Measurements from ENCODE around the gene IMMP2L. TPM values are rescaled to one million over a fixed set of nuclear protein-coding genes. Genes with fewer than 3 reads are reported as not detected.

IMMP2L gene
- total and polyA plus RNA-seq, 2 experiments from 2014 or later: 10.1 to 10.4 TPM

GRCh38 chr7:110685899-110686298, 876.4 kb downstream of the IMMP2L start:
- in situ Hi-C loops (cut with MboI): no loop called here
- Histone ChIP-seq H3K4me1 (ENCODE audit: insufficient read depth) (no peaks in the 10 kb centered on the region), H3K9me3 (ENCODE audit: low read depth) (no peaks in the 10 kb centered on the region), H3K9me2 (ENCODE audit: insufficient read depth) (no peaks in the 10 kb centered on the region), H3K4me3 (no peak overlapping the region), H3K27me3 (replicated peaks; ENCODE audit: insufficient read depth) (no peaks in the 10 kb centered on the region), H3K4me2 (ENCODE audit: unreplicated experiment) (no peak overlapping the region), H3K9ac (no peak overlapping the region), H4K20me1 (ENCODE audit: insufficient read depth) (no peaks in the 10 kb centered on the region), H3F3A (ENCODE audit: insufficient read depth) (no peaks in the 10 kb centered on the region), H2AFZ (no peak overlapping the region), H3K79me2 (ENCODE audit: insufficient read depth) (no peaks in the 10 kb centered on the region), H3K27ac (no peak overlapping the region), H3K36me3 (ENCODE audit: low read depth) (no peaks in the 10 kb centered on the region)
- no peak for TF ChIP-seq EZH2phosphoT487 (IDR thresholded peaks at IDR 0.05; ENCODE audit: insufficient read depth, low read depth)
- no peak for DNase-seq

- Histone ChIP-seq H3K9ac (no peak overlapping the region), H3K4me1 (ENCODE audit: insufficient read depth) (no peaks in the 10 kb centered on the region), H3K27me3 (replicated peaks; ENCODE audit: insufficient read depth) (no peaks in the 10 kb centered on the region), H3K79me2 (ENCODE audit: insufficient read depth) (no peaks in the 10 kb centered on the region), H3K4me2 (ENCODE audit: unreplicated experiment) (no peak overlapping the region), H3K9me2 (ENCODE audit: insufficient read depth) (no peaks in the 10 kb centered on the region), H3K27ac (no peak overlapping the region), H3K36me3 (ENCODE audit: low read depth) (no peaks in the 10 kb centered on the region), H3K9me3 (ENCODE audit: low read depth) (no peaks in the 10 kb centered on the region), H2AFZ (no peak overlapping the region), H3K4me3 (no peak overlapping the region), H4K20me1 (ENCODE audit: insufficient read depth) (no peaks in the 10 kb centered on the region), H3F3A (ENCODE audit: insufficient read depth) (no peaks in the 10 kb centered on the region)
- 25 to 35% methylated on average over 1 of the region's 1 CpG for WGBS, 2 experiments (ENCODE audit: low coverage in 1 of 2, low lambda C conversion rate in 2 of 2, missing lambda C conversion rate in 2 of 2)
- no peak for TF ChIP-seq EZH2phosphoT487 (IDR thresholded peaks at IDR 0.05; ENCODE audit: insufficient read depth, low read depth)
- TF ChIP-seq EZH2 (IDR thresholded peaks at IDR 0.05; ENCODE audit: insufficient read depth, poor library complexity, severe bottlenecking): no peak
- in situ Hi-C loops (cut with MboI): no loop called here
- DNase-seq: no peak
Measured at GRCh38 chr7:110681941-110682340, 880.4 kb downstream of the IMMP2L start.

GRCh38 chr7:110677405-110677804, 884.9 kb downstream of the IMMP2L start:
- Histone ChIP-seq H3K79me2 (ENCODE audit: insufficient read depth) (no peaks in the 10 kb centered on the region), H3K27ac (no peak overlapping the region), H3K4me3 (no peak overlapping the region), H3K4me2 (ENCODE audit: unreplicated experiment) (no peak overlapping the region), H3K4me1 (ENCODE audit: insufficient read depth) (no peaks in the 10 kb centered on the region), H3K36me3 (ENCODE audit: low read depth) (no peaks in the 10 kb centered on the region), H3K9me2 (ENCODE audit: insufficient read depth) (no peaks in the 10 kb centered on the region), H3K27me3 (replicated peaks; ENCODE audit: insufficient read depth) (no peaks in the 10 kb centered on the region), H3K9ac (no peak overlapping the region), H3F3A (ENCODE audit: insufficient read depth) (no peaks in the 10 kb centered on the region), H2AFZ (no peak overlapping the region), H4K20me1 (ENCODE audit: insufficient read depth) (no peaks in the 10 kb centered on the region), H3K9me3 (ENCODE audit: low read depth) (no peaks in the 10 kb centered on the region)
- TF ChIP-seq EZH2phosphoT487 (IDR thresholded peaks at IDR 0.05; ENCODE audit: insufficient read depth, low read depth) (no peak), EZH2 (IDR thresholded peaks at IDR 0.05; ENCODE audit: insufficient read depth, poor library complexity, severe bottlenecking) (no peak)
- DNase-seq: no peak
- 23 to 27% methylated on average over 5 of the region's 5 CpGs for WGBS, 2 experiments (ENCODE audit: low coverage in 1 of 2, low lambda C conversion rate in 2 of 2, missing lambda C conversion rate in 2 of 2)
- in situ Hi-C loops (cut with MboI): no loop called here

DNA sequence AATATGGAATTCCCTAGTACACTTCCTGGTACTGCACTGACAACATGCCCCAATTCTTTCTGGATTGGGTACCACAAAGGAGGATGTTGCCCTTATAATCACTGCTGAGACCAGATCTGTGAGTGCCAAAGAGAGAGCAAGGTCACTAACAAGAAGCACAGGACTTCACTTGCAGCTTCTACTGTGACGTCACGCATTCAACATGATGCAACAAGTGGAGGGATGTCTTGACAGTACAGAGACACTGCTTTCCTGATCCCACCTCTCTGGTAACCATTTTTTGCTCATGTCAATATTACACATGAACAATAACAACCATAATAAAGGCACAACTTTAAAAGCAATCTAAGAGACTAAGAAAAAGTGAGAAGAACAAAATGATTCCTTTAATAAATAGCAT, 885.5 kb downstream of the IMMP2L start:
- no peak overlapping the region for H3K9ac ChIP-seq
- H3K27me3 ChIP-seq (replicated peaks; ENCODE audit: insufficient read depth): no peaks in the 10 kb centered on the region
- H3K4me1 ChIP-seq (ENCODE audit: insufficient read depth): no peaks in the 10 kb centered on the region
- H3F3A ChIP-seq (ENCODE audit: insufficient read depth): no peaks in the 10 kb centered on the region
- H3K27ac ChIP-seq: no peak overlapping the region
- in situ Hi-C loops (cut with MboI): no loop called here
- no peaks in the 10 kb centered on the region for H3K9me3 ChIP-seq (ENCODE audit: low read depth)
- no peaks in the 10 kb centered on the region for H3K79me2 ChIP-seq (ENCODE audit: insufficient read depth)
- no peak for DNase-seq
- WGBS, 2 experiments (ENCODE audit: low coverage in 1 of 2, low lambda C conversion rate in 2 of 2, missing lambda C conversion rate in 2 of 2): 36 to 49% methylated on average over 2 of the region's 2 CpGs
- H3K4me3 ChIP-seq: no peak overlapping the region
- H3K4me2 ChIP-seq (ENCODE audit: unreplicated experiment): no peak overlapping the region
- no peak overlapping the region for H2AFZ ChIP-seq
- TF ChIP-seq EZH2phosphoT487 (IDR thresholded peaks at IDR 0.05; ENCODE audit: insufficient read depth, low read depth) (no peak), EZH2 (IDR thresholded peaks at IDR 0.05; ENCODE audit: insufficient read depth, poor library complexity, severe bottlenecking) (no peak)
- H3K9me2 ChIP-seq (ENCODE audit: insufficient read depth): no peaks in the 10 kb centered on the region
- no peaks in the 10 kb centered on the region for H3K36me3 ChIP-seq (ENCODE audit: low read depth)
- H4K20me1 ChIP-seq (ENCODE audit: insufficient read depth): no peaks in the 10 kb centered on the region

DNA sequence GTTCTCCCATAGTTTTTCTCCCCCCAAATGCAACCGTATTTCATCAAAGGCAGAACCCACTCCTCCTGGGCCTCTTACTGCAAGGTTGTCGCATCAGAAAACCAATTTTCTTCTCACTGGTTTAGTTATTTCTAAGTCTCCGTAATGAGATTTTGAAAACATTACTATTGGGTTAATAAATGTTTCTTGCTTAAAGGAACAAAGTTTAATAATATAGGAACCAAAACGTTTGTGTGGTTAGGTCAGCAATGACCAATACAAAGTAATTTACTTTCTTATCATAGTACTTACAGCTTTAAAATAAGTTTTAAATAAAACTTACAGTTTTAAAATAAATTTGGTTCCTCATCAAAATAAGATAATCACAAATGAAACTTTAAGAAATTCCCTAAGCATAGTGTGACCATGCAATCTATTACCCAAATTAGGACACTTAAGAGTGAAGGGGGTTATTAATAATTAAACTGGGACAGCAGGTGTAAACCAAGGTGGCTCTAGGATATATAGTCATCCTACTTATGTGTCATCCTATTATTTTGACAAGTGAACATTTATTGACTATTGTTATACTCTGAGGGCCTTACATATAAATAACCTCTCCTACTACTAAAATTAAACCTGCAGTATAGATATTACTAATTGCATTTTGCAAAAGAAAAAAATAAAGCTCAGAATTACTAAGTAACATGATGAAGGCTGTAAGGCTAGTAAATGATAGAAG, 886.7 kb downstream of the IMMP2L start:
- no peak overlapping the region for H3K4me3 ChIP-seq
- no peak overlapping the region for H3K9ac ChIP-seq
- in situ Hi-C loops (cut with MboI): no loop called here
- WGBS, 2 experiments (ENCODE audit: low coverage in 1 of 2, low lambda C conversion rate in 2 of 2, missing lambda C conversion rate in 2 of 2): 33 to 47% methylated on average over 4 of the region's 4 CpGs
- H3K4me2 ChIP-seq (ENCODE audit: unreplicated experiment): no peak overlapping the region
- H3K9me2 ChIP-seq (ENCODE audit: insufficient read depth): no peaks in the 10 kb centered on the region
- H3F3A ChIP-seq (ENCODE audit: insufficient read depth): no peaks in the 10 kb centered on the region
- no peaks in the 10 kb centered on the region for H3K36me3 ChIP-seq (ENCODE audit: low read depth)
- H3K79me2 ChIP-seq (ENCODE audit: insufficient read depth): no peaks in the 10 kb centered on the region
- no peaks in the 10 kb centered on the region for H3K27me3 ChIP-seq (replicated peaks; ENCODE audit: insufficient read depth)
- H4K20me1 ChIP-seq (ENCODE audit: insufficient read depth): no peaks in the 10 kb centered on the region
- no peak for DNase-seq
- H3K27ac ChIP-seq: no peak overlapping the region
- H3K9me3 ChIP-seq (ENCODE audit: low read depth): no peaks in the 10 kb centered on the region
- TF ChIP-seq EZH2phosphoT487 (IDR thresholded peaks at IDR 0.05; ENCODE audit: insufficient read depth, low read depth): no peak
- no peak for TF ChIP-seq EZH2 (IDR thresholded peaks at IDR 0.05; ENCODE audit: insufficient read depth, poor library complexity, severe bottlenecking)
- H2AFZ ChIP-seq: no peak overlapping the region
- H3K4me1 ChIP-seq (ENCODE audit: insufficient read depth): no peaks in the 10 kb centered on the region

All from GM23248 (cell line).